Activated naive CD8-positive, alpha-beta T cell treated with anti-CD3 and anti-CD28 coated beads for 36 hours (primary cell): Measurements from ENCODE around the gene ENTR1. TPM values are rescaled to one million over a fixed set of nuclear protein-coding genes. Genes with fewer than 3 reads are reported as not detected.
"Not testable (repeated sequence)": the region's sequence is repeated elsewhere in the genome, so short reads cannot be mapped to it uniquely, and the experiment has no call there.

Experiments
- DNase-seq: peaks from one replicate; pipeline ENCODE4 v3.0.0; 2021
- H3K27ac Mint-ChIP-seq: one replicate; pipeline ENCODE4 v1.8.0; 2022; ENCODE audit warnings: mild to moderate bottlenecking, moderate library complexity, mixed read lengths
- H3K27me3 Mint-ChIP-seq: one replicate; pipeline ENCODE4 v1.8.0; 2022; ENCODE audit warnings: mild to moderate bottlenecking, mixed read lengths
- H3K36me3 Mint-ChIP-seq: one replicate; pipeline ENCODE4 v1.8.0; 2021; ENCODE audit warnings: mild to moderate bottlenecking, mixed read lengths
- H3K4me1 Mint-ChIP-seq: one replicate; pipeline ENCODE4 v1.8.0; 2021; ENCODE audit warnings: mixed read lengths
- H3K4me3 Mint-ChIP-seq: one replicate; pipeline ENCODE4 v1.8.0; 2022; ENCODE audit warnings: mild to moderate bottlenecking, moderate library complexity, mixed read lengths
- H3K9me3 Mint-ChIP-seq: one replicate; pipeline ENCODE4 v1.8.0; 2022; ENCODE audit warnings: mixed read lengths
- total RNA-seq, 2 experiments: library from RNA; stranded (reverse); gene quantifications; one replicate each; pipeline ENCODE4 v1.2.3, GENCODE V29; 2021

Gene ENTR1
- total RNA-seq, 2 experiments from 2014 or later: 55.4 to 58.2 TPM

DNA sequence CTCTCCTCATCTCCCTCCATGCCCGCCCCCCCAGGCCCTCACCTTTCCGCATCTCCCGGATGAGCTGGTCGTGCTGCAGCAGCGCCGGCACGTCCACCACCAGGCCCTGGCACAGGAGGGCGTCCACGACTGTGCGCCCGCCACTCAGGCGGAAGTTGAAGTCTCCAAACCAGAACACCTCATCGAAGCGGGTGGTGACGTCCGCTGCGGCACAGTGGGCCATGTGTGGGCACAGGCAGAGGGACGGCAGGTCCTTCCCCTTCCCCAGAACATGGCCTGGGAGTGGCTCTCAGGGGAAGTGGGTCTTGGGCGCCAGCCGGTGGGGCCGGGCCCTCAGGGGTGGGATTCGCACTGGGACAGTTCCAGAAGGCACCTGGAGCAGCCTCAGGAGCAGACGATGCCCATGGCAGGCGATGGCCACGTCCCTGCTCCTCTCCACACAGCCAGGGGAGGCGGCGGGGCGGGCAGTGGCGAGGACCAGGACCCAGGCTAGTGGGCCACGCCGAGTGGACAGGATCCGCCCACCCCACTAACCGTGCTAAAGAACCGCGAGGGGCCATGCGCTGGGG is 21.5 kb upstream of the ENTR1 start:
- Mint-ChIP-seq H3K27me3 (no peaks in the 10 kb centered on the region), H3K27ac (no peak overlapping the region), H3K9me3 (no peaks in the 10 kb centered on the region), H3K36me3 (peaks cover 2% of the 10 kb centered on the region), H3K4me1 (peaks cover 6% of the 10 kb centered on the region), H3K4me3 (no peak overlapping the region)
- no peak for DNase-seq

DNA sequence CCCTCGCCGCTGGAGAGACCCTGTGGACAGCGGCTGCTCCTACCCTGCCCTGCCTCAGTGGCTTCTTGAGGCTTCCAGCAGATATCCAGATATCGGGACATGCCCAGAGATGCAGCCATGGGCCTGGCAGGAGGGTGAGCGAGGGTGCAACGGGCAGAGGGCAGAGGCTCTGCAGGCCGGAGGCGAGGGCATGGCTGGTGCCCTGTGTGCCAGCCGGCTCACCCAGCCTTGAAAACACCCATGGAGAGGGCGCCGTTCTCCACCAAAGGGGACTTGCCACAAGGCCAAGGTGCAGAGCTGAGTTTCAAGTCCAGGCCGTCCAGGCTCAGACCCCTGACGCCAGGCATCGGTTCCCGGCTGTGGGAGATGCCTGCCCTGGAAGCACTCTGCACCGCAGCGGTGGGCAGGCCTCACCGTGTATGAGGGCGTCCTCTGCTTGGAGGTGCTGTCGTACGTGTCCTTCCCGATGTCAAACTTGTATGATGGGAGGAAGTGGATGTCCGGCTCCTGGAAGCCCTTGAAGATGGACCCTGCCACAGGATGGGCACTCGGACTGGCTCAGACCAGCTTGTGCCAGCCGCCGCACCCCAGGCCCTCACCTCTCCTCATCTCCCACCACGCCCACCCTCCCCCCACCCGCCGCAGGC is 20.3 kb upstream of the ENTR1 start:
- no peak overlapping the region for H3K27ac Mint-ChIP-seq
- H3K27me3 Mint-ChIP-seq: no peaks in the 10 kb centered on the region
- H3K4me1 Mint-ChIP-seq: no peaks in the 10 kb centered on the region
- H3K4me3 Mint-ChIP-seq: no peak overlapping the region
- no peaks in the 10 kb centered on the region for H3K9me3 Mint-ChIP-seq
- no peak for DNase-seq
- H3K36me3 Mint-ChIP-seq: peaks cover 2% of the 10 kb centered on the region

DNA sequence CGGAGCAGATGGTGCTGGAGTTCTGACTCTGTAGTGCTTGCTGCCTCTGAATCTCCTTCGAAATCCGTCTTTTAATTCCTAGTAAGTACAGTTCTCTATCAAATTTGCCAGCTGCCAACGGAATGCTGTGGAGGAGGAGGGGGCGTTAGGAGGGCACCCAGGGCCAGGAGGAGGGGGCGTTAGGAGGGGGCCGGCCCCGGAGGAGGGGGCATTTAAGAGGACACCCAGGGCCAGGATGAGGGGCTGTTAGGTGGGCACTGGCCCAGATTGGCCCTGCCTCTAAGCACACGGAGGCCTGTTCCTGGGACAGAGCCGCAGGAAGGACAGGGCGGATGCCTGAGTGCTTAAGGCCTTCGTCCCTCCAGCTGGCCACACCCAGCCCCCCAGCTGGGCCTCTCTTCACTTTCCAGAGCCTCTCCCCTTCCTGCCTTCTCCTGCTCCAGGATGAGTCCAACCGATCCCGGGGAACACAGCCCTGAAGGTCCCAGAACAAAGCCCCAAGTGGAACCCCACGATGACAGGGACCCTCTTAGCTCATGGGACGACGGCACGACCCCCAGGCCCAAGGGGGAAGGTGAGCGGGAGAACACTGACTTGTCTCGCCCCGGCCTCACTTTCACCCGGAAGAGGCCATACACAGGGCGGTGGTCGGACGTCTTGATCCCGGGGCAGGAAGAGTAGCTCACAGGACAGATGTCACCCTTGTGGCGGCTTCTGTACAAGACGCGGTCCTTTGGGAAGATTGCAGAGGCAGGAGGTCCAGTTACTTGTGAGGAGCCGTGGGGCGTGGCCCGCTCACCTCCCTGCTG is 19.5 kb upstream of the ENTR1 start:
- no peak overlapping the region for H3K27ac Mint-ChIP-seq
- H3K9me3 Mint-ChIP-seq: no peaks in the 10 kb centered on the region
- H3K36me3 Mint-ChIP-seq: peaks cover 4% of the 10 kb centered on the region
- no peaks in the 10 kb centered on the region for H3K4me1 Mint-ChIP-seq
- H3K27me3 Mint-ChIP-seq: no peaks in the 10 kb centered on the region
- no peak for DNase-seq
- H3K4me3 Mint-ChIP-seq: no peak overlapping the region

DNA sequence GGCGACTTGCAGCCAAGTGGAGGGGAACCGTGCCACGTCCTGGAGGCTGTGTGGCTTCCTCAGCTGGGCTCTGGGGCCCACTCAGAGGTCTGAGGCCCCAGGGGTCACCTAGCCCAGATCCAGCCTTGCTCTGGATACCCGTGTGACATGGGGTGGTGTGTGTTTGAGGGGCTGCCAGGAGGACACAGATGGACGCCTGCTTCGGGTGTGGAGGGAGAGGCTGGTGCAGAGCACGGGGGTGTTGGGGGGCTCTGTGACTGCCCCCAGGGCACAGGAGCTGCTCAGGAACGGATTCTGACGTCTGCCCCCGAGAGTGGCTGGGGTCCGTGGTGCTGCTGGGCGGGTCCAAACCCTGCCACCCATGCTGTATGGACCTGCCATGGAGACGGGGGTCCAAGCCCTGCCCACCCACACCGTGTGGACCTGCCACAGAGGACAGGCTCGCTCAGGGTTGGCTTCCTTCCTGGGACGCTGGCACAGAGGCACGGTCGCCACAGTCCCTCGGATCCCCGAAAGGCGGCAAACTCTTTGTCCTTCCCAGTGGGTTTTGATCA is 18.7 kb upstream of the ENTR1 start:
- H3K4me3 Mint-ChIP-seq: no peak overlapping the region
- no peak for DNase-seq
- no peak overlapping the region for H3K27ac Mint-ChIP-seq
- no peaks in the 10 kb centered on the region for H3K27me3 Mint-ChIP-seq
- no peaks in the 10 kb centered on the region for H3K4me1 Mint-ChIP-seq
- H3K36me3 Mint-ChIP-seq: peaks cover 6% of the 10 kb centered on the region
- H3K9me3 Mint-ChIP-seq: no peaks in the 10 kb centered on the region

DNA sequence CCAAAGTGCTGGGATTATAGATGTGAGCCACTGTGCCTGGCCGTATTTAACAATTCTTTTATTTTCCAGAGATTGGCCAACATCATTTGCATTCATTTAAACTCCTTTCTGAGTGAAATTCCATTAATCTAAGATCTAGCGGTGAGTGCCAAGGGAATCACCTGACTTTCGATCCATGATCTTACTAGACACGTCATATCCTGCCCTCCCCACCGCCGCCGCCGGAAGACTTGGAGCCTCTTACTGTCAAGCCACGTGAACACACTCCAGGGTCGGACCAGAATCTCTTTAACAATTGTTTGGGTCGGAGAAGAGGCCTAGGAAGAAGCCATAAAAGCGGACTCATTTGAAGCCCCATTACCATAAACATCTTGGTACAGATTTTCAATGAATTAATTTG is 16.4 kb upstream of the ENTR1 start:
- H3K9me3 Mint-ChIP-seq: no peaks in the 10 kb centered on the region
- H3K27ac Mint-ChIP-seq: no peak overlapping the region
- H3K27me3 Mint-ChIP-seq: no peaks in the 10 kb centered on the region
- DNase-seq: no peak
- no peak overlapping the region for H3K4me3 Mint-ChIP-seq
- H3K36me3 Mint-ChIP-seq: peaks cover 9% of the 10 kb centered on the region
- no peaks in the 10 kb centered on the region for H3K4me1 Mint-ChIP-seq

DNA sequence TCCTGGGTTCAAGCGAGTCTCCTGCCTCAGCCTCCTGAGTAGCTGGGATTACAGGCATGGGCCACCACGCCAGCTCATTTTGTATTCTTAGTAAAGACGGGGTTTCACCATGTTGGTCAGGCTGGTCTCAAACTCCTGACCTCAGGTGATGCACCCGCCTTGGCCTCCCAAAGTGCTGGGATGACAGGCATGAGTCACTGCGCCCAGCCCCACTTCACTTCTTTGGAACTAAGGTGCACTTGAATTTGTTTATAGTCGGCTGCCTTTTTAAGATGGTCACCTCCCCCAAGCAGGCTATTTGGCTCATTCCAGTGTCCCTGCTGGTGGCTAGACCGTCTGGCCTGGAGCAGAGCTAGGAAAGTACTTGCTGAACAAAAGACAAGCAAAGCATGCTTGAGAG is 15.0 kb upstream of the ENTR1 start:
- not testable (repeated sequence) for DNase-seq, H3K27me3 Mint-ChIP-seq, H3K4me3 Mint-ChIP-seq, H3K4me1 Mint-ChIP-seq, H3K9me3 Mint-ChIP-seq
- Mint-ChIP-seq H3K27ac (peak overlapping the region; percentile 39), H3K36me3 (peaks cover 13% of the 10 kb centered on the region)

DNA sequence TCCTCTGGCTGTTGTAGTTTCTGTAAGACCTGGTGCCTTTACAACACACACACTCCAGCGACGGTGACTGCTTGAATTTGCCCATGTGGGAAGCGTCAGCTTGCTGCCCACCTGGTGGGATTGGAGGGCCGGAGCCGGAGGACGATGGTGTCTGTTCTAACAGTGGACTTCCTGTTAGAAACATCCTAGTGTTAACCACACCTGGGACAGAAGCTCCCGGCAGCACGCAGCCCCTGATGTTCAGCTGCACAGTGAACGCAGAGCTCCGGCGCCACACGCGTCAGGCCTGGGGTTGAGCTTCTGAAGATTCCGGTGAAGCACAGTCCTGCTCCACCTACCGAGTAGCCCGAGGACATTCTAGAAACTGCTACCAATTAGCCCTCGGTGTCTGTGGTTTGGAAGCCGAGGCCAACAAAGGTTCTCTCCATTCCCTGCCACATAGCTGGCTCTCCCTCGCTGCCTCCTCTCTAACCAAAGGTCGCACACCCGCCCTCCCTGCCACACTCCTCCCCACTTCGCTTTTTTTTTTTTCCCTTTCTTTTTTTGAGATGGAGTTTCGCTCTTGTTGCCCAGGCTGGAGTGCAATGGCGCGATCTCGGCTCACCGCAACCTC is 14.4 kb upstream of the ENTR1 start:
- Mint-ChIP-seq H3K4me3 (no peak overlapping the region), H3K4me1 (no peaks in the 10 kb centered on the region), H3K27ac (peak overlapping the region; percentile 39), H3K27me3 (no peaks in the 10 kb centered on the region), H3K36me3 (peaks cover 13% of the 10 kb centered on the region), H3K9me3 (no peaks in the 10 kb centered on the region)
- no peak for DNase-seq

DNA sequence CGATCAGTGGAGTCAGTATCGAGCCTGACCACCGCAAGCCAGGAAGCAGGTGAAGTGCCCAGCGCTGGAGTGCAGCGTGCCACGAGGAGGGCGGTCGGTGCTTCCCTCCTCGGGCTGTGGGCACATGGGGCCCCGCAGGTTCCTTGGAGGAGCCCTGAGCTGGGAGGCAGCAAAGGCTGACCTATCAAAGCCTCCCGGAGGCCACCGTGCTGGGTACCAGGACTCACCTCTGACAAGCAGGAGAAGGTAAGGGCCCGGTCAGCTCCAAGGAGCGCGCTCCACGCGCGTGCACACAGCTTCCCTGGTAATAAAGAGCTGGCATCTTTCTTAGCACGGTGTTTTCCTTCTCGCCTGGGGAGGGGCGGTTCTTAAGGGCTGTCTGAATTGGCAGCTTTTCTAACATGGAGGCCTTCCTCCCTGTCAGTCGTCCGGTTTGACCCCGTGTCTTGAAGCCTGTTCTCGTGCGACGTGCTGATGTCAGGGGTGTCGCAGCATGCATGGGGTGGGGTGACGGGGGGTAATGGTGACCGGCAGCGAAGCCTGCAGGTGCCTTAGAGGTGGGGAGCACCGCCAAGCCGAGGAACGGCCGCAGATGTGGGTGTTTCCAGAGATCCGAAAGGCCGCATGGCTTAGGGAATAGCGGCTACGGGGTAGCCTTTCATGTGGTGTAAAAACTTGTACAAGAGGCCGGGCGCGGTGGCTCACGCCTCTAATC is 13.2 kb upstream of the ENTR1 start:
- Mint-ChIP-seq H3K4me1 (no peaks in the 10 kb centered on the region), H3K36me3 (peaks cover 22% of the 10 kb centered on the region), H3K27ac (no peak overlapping the region), H3K27me3 (no peaks in the 10 kb centered on the region), H3K4me3 (no peak overlapping the region), H3K9me3 (no peaks in the 10 kb centered on the region)
- DNase-seq: no peak

DNA sequence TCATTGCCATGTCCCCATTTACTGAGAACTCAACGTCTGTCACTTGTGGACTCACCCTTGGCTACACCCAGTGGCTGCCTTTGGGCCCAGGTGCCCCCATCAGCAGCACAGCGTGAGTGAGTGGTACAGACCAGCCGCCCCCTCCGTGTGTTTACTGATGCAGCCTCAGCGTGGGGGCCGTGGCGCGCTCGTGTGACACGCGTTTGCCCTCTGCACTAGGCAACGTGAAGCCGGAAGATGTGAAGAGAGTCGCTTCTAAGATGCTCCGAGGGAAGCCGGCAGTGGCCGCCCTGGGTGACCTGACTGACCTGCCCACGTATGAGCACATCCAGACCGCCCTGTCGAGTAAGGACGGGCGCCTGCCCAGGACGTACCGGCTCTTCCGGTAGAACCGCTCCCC is 12.5 kb upstream of the ENTR1 start:
- DNase-seq: no peak
- no peaks in the 10 kb centered on the region for H3K27me3 Mint-ChIP-seq
- no peak overlapping the region for H3K27ac Mint-ChIP-seq
- H3K4me1 Mint-ChIP-seq: no peaks in the 10 kb centered on the region
- peaks cover 21% of the 10 kb centered on the region for H3K36me3 Mint-ChIP-seq
- H3K9me3 Mint-ChIP-seq: no peaks in the 10 kb centered on the region
- no peak overlapping the region for H3K4me3 Mint-ChIP-seq

DNA sequence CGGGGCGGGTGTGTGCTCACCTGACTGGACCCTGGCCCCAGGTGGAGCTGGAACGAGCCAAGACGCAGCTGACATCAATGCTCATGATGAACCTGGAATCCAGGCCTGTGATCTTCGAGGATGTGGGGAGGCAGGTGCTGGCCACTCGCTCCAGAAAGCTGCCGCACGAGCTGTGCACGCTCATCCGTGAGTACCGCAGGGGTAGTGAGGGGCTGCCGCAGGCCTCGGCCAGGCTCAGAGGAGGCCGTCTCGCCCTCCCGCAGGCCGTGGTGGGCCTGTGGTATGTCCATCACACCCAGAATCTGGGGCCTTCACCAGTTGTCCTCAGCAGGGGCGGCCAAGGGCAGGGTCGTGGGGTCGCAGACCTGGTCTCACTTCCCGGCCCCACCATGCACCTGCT is 11.4 kb upstream of the ENTR1 start:
- Mint-ChIP-seq H3K4me1 (no peaks in the 10 kb centered on the region), H3K27ac (no peak overlapping the region), H3K4me3 (no peak overlapping the region), H3K9me3 (no peaks in the 10 kb centered on the region), H3K27me3 (no peaks in the 10 kb centered on the region), H3K36me3 (peaks cover 21% of the 10 kb centered on the region)
- DNase-seq: no peak

DNA sequence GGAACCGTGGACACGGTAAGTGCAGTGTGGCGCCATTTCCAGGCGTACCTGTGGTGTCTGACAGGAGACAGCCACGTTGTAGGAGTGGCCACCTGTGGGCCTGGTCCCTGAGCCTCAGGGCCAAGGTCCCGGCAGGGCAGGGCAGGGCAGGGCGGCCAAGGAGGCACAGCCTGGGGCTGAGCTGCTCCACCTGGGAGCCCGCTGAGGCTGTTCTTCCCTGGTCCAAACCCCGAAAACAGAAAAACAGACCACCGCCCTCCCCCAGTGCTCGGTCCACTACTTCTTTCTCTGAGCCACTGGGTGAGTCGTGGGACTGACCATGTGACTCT is 8.6 kb upstream of the ENTR1 start:
- Mint-ChIP-seq H3K27me3 (no peaks in the 10 kb centered on the region), H3K36me3 (peaks cover 23% of the 10 kb centered on the region), H3K4me3 (no peak overlapping the region), H3K27ac (no peak overlapping the region), H3K4me1 (no peaks in the 10 kb centered on the region), H3K9me3 (no peaks in the 10 kb centered on the region)
- DNase-seq: no peak

DNA sequence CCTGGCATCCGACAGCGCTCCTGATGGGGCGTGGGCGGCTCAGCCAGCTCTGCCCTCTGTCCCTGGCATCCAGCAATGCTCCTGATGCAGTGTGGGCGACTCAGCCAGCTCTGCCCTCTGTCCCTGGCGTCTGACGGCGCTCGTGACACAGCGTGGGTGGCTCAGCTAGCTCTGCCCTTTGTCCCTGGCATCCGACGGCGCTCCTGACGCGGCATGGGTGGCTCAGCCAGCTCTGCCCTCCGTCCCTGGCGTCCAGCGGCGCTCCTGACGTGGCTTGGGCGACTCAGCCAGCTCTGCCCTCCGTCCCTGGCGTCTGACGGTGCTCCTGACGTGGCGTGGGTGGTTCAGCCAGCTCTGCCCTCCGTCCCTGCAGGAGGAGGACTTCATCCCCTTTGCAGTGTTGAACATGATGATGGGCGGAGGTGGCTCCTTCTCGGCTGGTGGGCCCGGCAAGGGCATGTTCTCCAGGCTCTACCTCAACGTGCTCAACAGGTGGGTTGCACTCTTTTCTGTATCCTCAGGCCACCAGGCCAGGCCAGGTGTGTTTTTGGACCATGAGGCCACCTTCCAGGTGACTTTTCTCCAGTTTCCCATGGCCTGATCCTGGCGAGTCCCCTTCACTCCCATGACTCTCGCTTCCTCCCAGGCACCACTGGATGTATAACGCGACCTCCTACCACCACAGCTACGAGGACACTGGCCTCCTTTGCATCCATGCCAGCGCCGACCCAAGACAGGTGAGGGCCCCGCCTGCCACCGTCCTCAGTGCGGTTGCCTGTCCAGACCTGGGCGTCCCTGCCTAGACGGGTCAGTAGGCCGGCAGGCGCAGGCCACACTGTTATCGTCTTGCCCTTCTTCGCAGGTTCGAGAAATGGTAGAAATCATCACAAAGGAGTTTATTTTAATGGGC is 8.0 kb upstream of the ENTR1 start:
- no peaks in the 10 kb centered on the region for H3K4me1 Mint-ChIP-seq
- H3K27me3 Mint-ChIP-seq: no peaks in the 10 kb centered on the region
- no peak for DNase-seq
- H3K36me3 Mint-ChIP-seq: peaks cover 28% of the 10 kb centered on the region
- no peak overlapping the region for H3K4me3 Mint-ChIP-seq
- no peaks in the 10 kb centered on the region for H3K9me3 Mint-ChIP-seq
- no peak overlapping the region for H3K27ac Mint-ChIP-seq

DNA sequence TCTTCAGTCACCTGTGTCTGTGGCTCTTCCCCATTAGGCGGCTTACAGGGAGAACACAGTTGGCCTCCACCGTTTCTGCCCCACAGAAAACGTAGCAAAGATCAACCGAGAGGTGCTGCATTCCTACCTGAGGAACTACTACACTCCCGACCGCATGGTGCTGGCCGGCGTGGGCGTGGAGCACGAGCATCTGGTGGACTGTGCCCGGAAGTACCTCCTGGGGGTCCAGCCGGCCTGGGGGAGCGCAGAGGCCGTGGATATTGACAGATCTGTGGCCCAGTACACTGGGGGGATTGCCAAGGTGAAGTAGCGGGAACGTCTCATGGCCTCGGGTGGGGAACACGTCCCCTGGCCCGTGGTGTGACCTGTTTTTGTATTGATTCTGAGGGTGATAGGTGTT is 6.5 kb upstream of the ENTR1 start:
- H3K4me1 Mint-ChIP-seq: peaks cover 8% of the 10 kb centered on the region
- H3K4me3 Mint-ChIP-seq: no peak overlapping the region
- DNase-seq: no peak
- H3K9me3 Mint-ChIP-seq: no peaks in the 10 kb centered on the region
- peaks cover 34% of the 10 kb centered on the region for H3K36me3 Mint-ChIP-seq
- H3K27ac Mint-ChIP-seq: no peak overlapping the region
- H3K27me3 Mint-ChIP-seq: no peaks in the 10 kb centered on the region

DNA sequence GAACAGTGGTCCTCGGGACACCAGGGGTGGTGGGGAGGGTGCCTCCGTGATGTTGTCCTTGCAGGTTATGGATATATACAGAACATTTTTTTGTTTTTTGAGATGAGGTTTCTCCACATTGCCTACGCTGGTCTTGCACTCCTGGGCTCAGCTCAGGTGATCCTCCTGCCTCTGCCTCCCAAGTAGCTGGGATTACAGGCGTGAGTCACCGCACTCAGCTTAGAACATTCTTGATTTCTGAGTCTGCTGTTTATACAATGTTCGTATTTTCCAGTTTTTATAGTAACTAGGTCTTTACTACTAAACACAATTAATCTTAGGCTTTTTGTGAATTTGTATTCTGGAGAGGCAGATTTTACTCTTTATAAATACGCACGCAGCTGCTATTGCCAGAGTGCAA is 6.0 kb upstream of the ENTR1 start:
- no peaks in the 10 kb centered on the region for H3K27me3 Mint-ChIP-seq
- no peak for DNase-seq
- no peak overlapping the region for H3K27ac Mint-ChIP-seq
- H3K4me1 Mint-ChIP-seq: peaks cover 13% of the 10 kb centered on the region
- H3K4me3 Mint-ChIP-seq: no peak overlapping the region
- no peaks in the 10 kb centered on the region for H3K9me3 Mint-ChIP-seq
- H3K36me3 Mint-ChIP-seq: peaks cover 38% of the 10 kb centered on the region
